ENCODE data around the gene KCTD4.

Gene KCTD4

DNA sequence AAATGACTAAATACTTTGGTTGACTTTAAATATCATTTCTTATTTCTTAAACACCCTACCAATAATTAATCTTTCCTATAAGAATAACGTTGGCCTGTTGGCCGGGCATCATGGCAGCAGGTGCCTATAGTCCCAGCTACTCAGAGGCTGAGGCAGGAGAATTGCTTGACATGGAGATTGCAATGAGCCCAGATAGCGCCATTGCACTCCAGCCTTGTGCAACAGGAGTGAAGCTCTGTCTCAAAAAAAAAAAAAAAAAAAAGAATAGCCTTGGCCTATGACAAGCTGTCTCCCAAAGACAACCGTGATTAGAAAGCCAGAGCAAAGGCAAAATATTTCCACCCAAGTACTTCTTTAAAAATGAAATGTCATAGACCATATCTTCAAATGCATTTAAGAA is 24.5 kb upstream of the KCTD4 start:
- H3K9ac ChIP-seq (ENCODE audit: insufficient read length, low read depth): no peak overlapping the region
- no peaks in the 10 kb centered on the region for H3K9me3 ChIP-seq (ENCODE audit: insufficient read depth, low read length)
- no peak overlapping the region for H3K4me3 ChIP-seq (ENCODE audit: insufficient read length, low read depth)
- DNase-seq (ENCODE audit: low read depth, low spot score): no peak
- TF ChIP-seq ZNF274 (IDR thresholded peaks at IDR 0.05; ENCODE audit: low read depth, low read length): no peak
- no peak for TF ChIP-seq SUZ12 (IDR thresholded peaks at IDR 0.05; ENCODE audit: extremely low read depth, insufficient read depth, insufficient read length)
- TF ChIP-seq YY1 (IDR thresholded peaks at IDR 0.05; ENCODE audit: insufficient read depth, insufficient read length): no peak
- H3K36me3 ChIP-seq (ENCODE audit: insufficient read depth, insufficient read length, low read length): no peaks in the 10 kb centered on the region
- no peaks in the 10 kb centered on the region for H3K4me1 ChIP-seq (ENCODE audit: insufficient read depth, insufficient read length)
- no peaks in the 10 kb centered on the region for H3K27me3 ChIP-seq (ENCODE audit: insufficient read depth, insufficient read length)

DNA sequence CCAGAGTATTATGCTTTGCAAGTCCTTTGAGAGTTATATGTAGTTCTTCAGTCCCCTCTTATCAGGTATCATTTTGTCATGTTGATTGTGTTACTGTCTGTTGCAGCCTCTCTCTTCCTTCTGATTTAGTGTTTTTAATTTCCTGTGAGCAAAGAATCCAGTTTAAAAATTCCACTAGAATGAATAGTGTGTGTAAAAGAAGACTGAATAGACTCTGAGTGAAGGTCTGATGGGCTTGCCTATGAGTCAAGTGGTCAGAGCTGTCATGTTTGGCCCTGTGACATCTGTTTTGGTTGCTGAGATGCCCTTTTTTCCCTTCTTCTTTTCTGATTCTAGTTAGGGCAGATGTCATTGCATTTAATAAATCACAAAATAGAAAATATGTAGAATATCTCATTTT is 23.3 kb upstream of the KCTD4 start:
- no peaks in the 10 kb centered on the region for H3K9me3 ChIP-seq (ENCODE audit: insufficient read depth, low read length)
- no peaks in the 10 kb centered on the region for H3K36me3 ChIP-seq (ENCODE audit: insufficient read depth, insufficient read length, low read length)
- no peak for TF ChIP-seq YY1 (IDR thresholded peaks at IDR 0.05; ENCODE audit: insufficient read depth, insufficient read length)
- no peak for TF ChIP-seq SUZ12 (IDR thresholded peaks at IDR 0.05; ENCODE audit: extremely low read depth, insufficient read depth, insufficient read length)
- no peak for TF ChIP-seq ZNF274 (IDR thresholded peaks at IDR 0.05; ENCODE audit: low read depth, low read length)
- H3K9ac ChIP-seq (ENCODE audit: insufficient read length, low read depth): no peak overlapping the region
- DNase-seq (ENCODE audit: low read depth, low spot score): no peak
- H3K4me3 ChIP-seq (ENCODE audit: insufficient read length, low read depth): no peak overlapping the region
- H3K27me3 ChIP-seq (ENCODE audit: insufficient read depth, insufficient read length): no peaks in the 10 kb centered on the region
- no peaks in the 10 kb centered on the region for H3K4me1 ChIP-seq (ENCODE audit: insufficient read depth, insufficient read length)

- DNase-seq (ENCODE audit: low read depth, low spot score): no peak
- no peak overlapping the region for H3K9ac ChIP-seq (ENCODE audit: insufficient read length, low read depth)
- no peaks in the 10 kb centered on the region for H3K36me3 ChIP-seq (ENCODE audit: insufficient read depth, insufficient read length, low read length)
- no peaks in the 10 kb centered on the region for H3K4me1 ChIP-seq (ENCODE audit: insufficient read depth, insufficient read length)
- no peak overlapping the region for H3K4me3 ChIP-seq (ENCODE audit: insufficient read length, low read depth)
- no peaks in the 10 kb centered on the region for H3K9me3 ChIP-seq (ENCODE audit: insufficient read depth, low read length)
- no peak for TF ChIP-seq SUZ12 (IDR thresholded peaks at IDR 0.05; ENCODE audit: extremely low read depth, insufficient read depth, insufficient read length)
- no peak for TF ChIP-seq YY1 (IDR thresholded peaks at IDR 0.05; ENCODE audit: insufficient read depth, insufficient read length)
- no peak for TF ChIP-seq ZNF274 (IDR thresholded peaks at IDR 0.05; ENCODE audit: low read depth, low read length)
- H3K27me3 ChIP-seq (ENCODE audit: insufficient read depth, insufficient read length): no peaks in the 10 kb centered on the region
These were observed 22.1 kb upstream of the KCTD4 start for GRCh38 chr13:45222919-45223318.

- no peaks in the 10 kb centered on the region for H3K36me3 ChIP-seq (ENCODE audit: insufficient read depth, insufficient read length, low read length)
- TF ChIP-seq ZNF274 (IDR thresholded peaks at IDR 0.05; ENCODE audit: low read depth, low read length): no peak
- TF ChIP-seq SUZ12 (IDR thresholded peaks at IDR 0.05; ENCODE audit: extremely low read depth, insufficient read depth, insufficient read length): no peak
- no peak for TF ChIP-seq YY1 (IDR thresholded peaks at IDR 0.05; ENCODE audit: insufficient read depth, insufficient read length)
- no peak overlapping the region for H3K4me3 ChIP-seq (ENCODE audit: insufficient read length, low read depth)
- H3K4me1 ChIP-seq (ENCODE audit: insufficient read depth, insufficient read length): no peaks in the 10 kb centered on the region
- H3K9ac ChIP-seq (ENCODE audit: insufficient read length, low read depth): no peak overlapping the region
- H3K9me3 ChIP-seq (ENCODE audit: insufficient read depth, low read length): no peaks in the 10 kb centered on the region
- DNase-seq (ENCODE audit: low read depth, low spot score): no peak
- H3K27me3 ChIP-seq (ENCODE audit: insufficient read depth, insufficient read length): no peaks in the 10 kb centered on the region
These were observed 21.7 kb upstream of the KCTD4 start for GRCh38 chr13:45222516-45222915.

- no peak for DNase-seq (ENCODE audit: low read depth, low spot score)
- Histone ChIP-seq H3K36me3 (ENCODE audit: insufficient read depth, insufficient read length, low read length) (no peaks in the 10 kb centered on the region), H3K9me3 (ENCODE audit: insufficient read depth, low read length) (no peaks in the 10 kb centered on the region), H3K27me3 (ENCODE audit: insufficient read depth, insufficient read length) (no peaks in the 10 kb centered on the region), H3K9ac (ENCODE audit: insufficient read length, low read depth) (no peak overlapping the region), H3K4me3 (ENCODE audit: insufficient read length, low read depth) (no peak overlapping the region), H3K4me1 (ENCODE audit: insufficient read depth, insufficient read length) (no peaks in the 10 kb centered on the region)
- TF ChIP-seq YY1 (IDR thresholded peaks at IDR 0.05; ENCODE audit: insufficient read depth, insufficient read length) (no peak), SUZ12 (IDR thresholded peaks at IDR 0.05; ENCODE audit: extremely low read depth, insufficient read depth, insufficient read length) (no peak)
These were observed 19.6 kb upstream of the KCTD4 start for GRCh38 chr13:45220403-45220802.

DNA sequence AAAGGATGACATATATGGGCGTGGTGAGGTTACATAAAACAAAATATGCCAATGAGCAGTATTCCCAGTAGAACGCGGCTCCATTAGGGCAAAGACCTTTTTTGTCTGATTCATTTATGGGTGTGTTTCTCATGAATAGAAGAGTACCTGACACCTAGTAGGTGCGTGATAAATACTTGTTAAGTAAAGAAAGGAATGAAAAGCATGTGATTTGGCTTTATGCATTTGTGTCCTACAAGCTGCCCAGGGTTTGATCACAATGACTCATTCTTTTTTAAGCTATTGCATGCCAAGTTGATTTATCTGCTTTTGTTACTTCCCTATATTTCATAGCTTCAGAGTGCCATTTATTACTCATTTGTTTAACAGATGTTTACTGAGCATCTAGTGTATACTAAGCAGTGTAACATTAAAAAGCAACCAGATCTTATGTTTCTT is 19.1 kb upstream of the KCTD4 start:
- no peak for TF ChIP-seq ZNF274 (IDR thresholded peaks at IDR 0.05; ENCODE audit: low read depth, low read length)
- TF ChIP-seq YY1 (IDR thresholded peaks at IDR 0.05; ENCODE audit: insufficient read depth, insufficient read length): no peak
- TF ChIP-seq SUZ12 (IDR thresholded peaks at IDR 0.05; ENCODE audit: extremely low read depth, insufficient read depth, insufficient read length): no peak
- no peaks in the 10 kb centered on the region for H3K9me3 ChIP-seq (ENCODE audit: insufficient read depth, low read length)
- no peaks in the 10 kb centered on the region for H3K36me3 ChIP-seq (ENCODE audit: insufficient read depth, insufficient read length, low read length)
- DNase-seq (ENCODE audit: low read depth, low spot score): no peak
- no peak overlapping the region for H3K9ac ChIP-seq (ENCODE audit: insufficient read length, low read depth)
- H3K4me1 ChIP-seq (ENCODE audit: insufficient read depth, insufficient read length): no peaks in the 10 kb centered on the region
- no peak overlapping the region for H3K4me3 ChIP-seq (ENCODE audit: insufficient read length, low read depth)
- no peaks in the 10 kb centered on the region for H3K27me3 ChIP-seq (ENCODE audit: insufficient read depth, insufficient read length)

DNA sequence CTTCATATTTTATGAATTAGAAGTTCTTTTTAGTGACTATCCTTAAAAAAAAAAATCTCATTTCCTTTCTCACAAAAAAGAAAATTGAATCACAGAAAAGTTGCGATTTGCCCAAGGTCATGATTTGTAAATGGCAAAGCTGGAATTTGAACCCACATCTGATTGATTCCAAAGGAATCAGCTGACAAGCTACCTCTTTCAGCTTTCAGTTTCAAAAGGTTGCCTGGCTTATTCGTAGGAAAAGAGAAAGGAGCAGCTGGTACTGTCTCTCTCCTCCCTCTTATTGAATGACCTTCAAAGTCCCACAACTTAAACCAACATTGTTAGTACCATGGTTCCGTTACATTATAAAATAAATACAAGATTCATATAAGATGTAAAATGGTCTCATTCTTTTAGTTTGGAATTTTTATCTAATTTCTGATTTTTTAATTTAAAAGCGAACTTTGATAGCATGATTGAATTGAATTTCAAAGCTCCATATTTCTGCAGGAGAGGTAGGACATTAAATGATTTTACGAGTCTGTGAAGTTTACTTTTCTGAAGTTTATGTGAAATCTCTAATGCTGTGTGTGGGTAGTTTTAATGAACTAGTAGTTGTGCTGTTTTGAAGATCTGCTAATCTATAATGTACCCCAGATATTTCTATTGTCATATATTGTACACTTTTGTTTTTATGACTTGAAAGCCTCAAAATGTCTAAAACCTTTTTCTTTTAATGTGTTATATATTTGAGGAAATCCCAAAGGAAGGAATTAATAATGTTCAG is 18.5 kb upstream of the KCTD4 start:
- Histone ChIP-seq H3K4me3 (ENCODE audit: insufficient read length, low read depth) (no peak overlapping the region), H3K27me3 (ENCODE audit: insufficient read depth, insufficient read length) (no peaks in the 10 kb centered on the region), H3K9me3 (ENCODE audit: insufficient read depth, low read length) (no peaks in the 10 kb centered on the region), H3K9ac (ENCODE audit: insufficient read length, low read depth) (no peak overlapping the region), H3K36me3 (ENCODE audit: insufficient read depth, insufficient read length, low read length) (no peaks in the 10 kb centered on the region), H3K4me1 (ENCODE audit: insufficient read depth, insufficient read length) (no peaks in the 10 kb centered on the region)
- TF ChIP-seq ZNF274 (IDR thresholded peaks at IDR 0.05; ENCODE audit: low read depth, low read length) (no peak), SUZ12 (IDR thresholded peaks at IDR 0.05; ENCODE audit: extremely low read depth, insufficient read depth, insufficient read length) (no peak), YY1 (IDR thresholded peaks at IDR 0.05; ENCODE audit: insufficient read depth, insufficient read length) (no peak)
- DNase-seq (ENCODE audit: low read depth, low spot score): no peak
